HPDE6-E6E7 (cell line): ENCODE results near the gene PSKH1.

Source experiments
- DNase-seq: peaks from one replicate; pipeline ENCODE4 v3.0.0; 2011; ENCODE audit warnings: missing footprints; ENCODE audit errors: extremely low spot score

Gene PSKH1

GRCh38 chr16:67940446-67941089 is 47.5 kb downstream of the PSKH1 start:
- DNase-seq: no peak

GRCh38 chr16:67941469-67942199 is 48.6 kb downstream of the PSKH1 start:
- no peak for DNase-seq

GRCh38 chr16:67942200-67942509 is 49.1 kb downstream of the PSKH1 start:
- peak; percentile 43 for DNase-seq

GRCh38 chr16:67942510-67943255 is 49.6 kb downstream of the PSKH1 start:
- DNase-seq: no peak

GRCh38 chr16:67943256-67943618 is 50.2 kb downstream of the PSKH1 start:
- no peak for DNase-seq

- no peak for DNase-seq
Observed at GRCh38 chr16:67943619-67944504, 50.8 kb downstream of the PSKH1 start, which contains the start of gene LCAT. Gene LCAT (minus strand): TSS chr16:67944120. CDS start chr16:67944101, 19 bp downstream.

GRCh38 chr16:67944690-67945391 is 51.8 kb downstream of the PSKH1 start:
- no peak for DNase-seq

GRCh38 chr16:67945392-67945933 is 52.4 kb downstream of the PSKH1 start:
- no peak for DNase-seq

GRCh38 chr16:67946128-67946569 is 53.1 kb downstream of the PSKH1 start:
- DNase-seq: no peak

GRCh38 chr16:67946966-67947558 is 54.0 kb downstream of the PSKH1 start:
- DNase-seq: no peak

- no peak for DNase-seq
Observed at GRCh38 chr16:67948015-67948414, 55.0 kb downstream of the PSKH1 start.

GRCh38 chr16:67949645-67950044 is 56.6 kb downstream of the PSKH1 start:
- DNase-seq: no peak

GRCh38 chr16:67950335-67950843 is 57.3 kb downstream of the PSKH1 start:
- no peak for DNase-seq

GRCh38 chr16:67951485-67951884 is 58.4 kb downstream of the PSKH1 start:
- DNase-seq: no peak

GRCh38 chr16:67953641-67954375 is 60.8 kb downstream of the PSKH1 start:
- DNase-seq: no peak

- DNase-seq: no peak
Observed at GRCh38 chr16:67954421-67955196, 61.6 kb downstream of the PSKH1 start.

- no peak for DNase-seq
Observed at GRCh38 chr16:67957622-67958021, 64.6 kb downstream of the PSKH1 start.

GRCh38 chr16:67959536-67960329 is 66.7 kb downstream of the PSKH1 start:
- DNase-seq: no peak
